Vagina (tissue), 2 donors: ENCODE measurements around the gene FAM186B. TPM values are rescaled to one million over a fixed set of nuclear protein-coding genes. Genes with fewer than 3 reads are reported as not detected.

Experiments used
- DNase-seq, 2 donors: peaks; one replicate each; pipeline ENCODE4 v3.0.0-alpha.2; 2017; ENCODE audit errors: extremely low spot score in 2 of 2
- H3K27ac ChIP-seq: fragments of 200-600 bp; sonication (generic); one replicate; pipeline ENCODE4 v1.5.1; 2019
- H3K27me3 ChIP-seq: fragments of 200-600 bp; sonication (generic); one replicate; pipeline ENCODE4 v1.5.1; 2019
- H3K36me3 ChIP-seq, 2 donors: fragments of 200-600 bp; sonication (generic); one replicate each; pipeline ENCODE4 v1.5.1; 2017 to 2019
- H3K4me1 ChIP-seq: fragments of 200-600 bp; sonication (generic); one replicate; pipeline ENCODE4 v1.5.1; 2019
- H3K4me3 ChIP-seq, 2 donors: fragments of 200-600 bp; sonication (generic); 1 replicate in 1 of 2; 2 replicates in 1 of 2; pipeline ENCODE4 v1.5.1; 2016 to 2019
- H3K9me3 ChIP-seq: fragments of 200-600 bp; sonication (generic); one replicate; pipeline ENCODE4 v1.5.1; 2019
- CTCF ChIP-seq, 3 experiments: fragments of 450-650 bp in 2 of 3; fragments of 200-600 bp in 1 of 3; sonication (generic) in 1 of 3; IDR thresholded peaks; one replicate each; pipeline ENCODE4 v1.5.1; 2017 to 2019; ENCODE audit warnings: antibody characterized with exemption in 3 of 3, mild to moderate bottlenecking in 2 of 3, moderate library complexity in 2 of 3
- POLR2A ChIP-seq, 2 donors: fragments of 450-650 bp; IDR thresholded peaks; one replicate each; pipeline ENCODE4 v1.6.1; 2017; ENCODE audit warnings: antibody characterized with exemption in 2 of 2, mild to moderate bottlenecking in 2 of 2, moderate library complexity in 2 of 2
- POLR2AphosphoS5 ChIP-seq, 2 donors: sonication (generic); formaldehyde crosslinking; IDR thresholded peaks; one replicate each; pipeline ENCODE4 v1.9.0; 2017; ENCODE audit warnings: antibody characterized with exemption in 2 of 2, mild to moderate bottlenecking in 2 of 2, low read depth in 1 of 2; ENCODE audit not compliant: insufficient read depth in 1 of 2
- intact Hi-C: fragments of 100-400 bp; cut with DNase I; formaldehyde crosslinking; loops from one replicate; pipeline ENCODE4 v1.15.1; 2023
- total RNA-seq: library from RNA; depleted of rRNA; stranded (reverse); fragments of >200 nt; gene quantifications from one replicate; pipeline ENCODE4 v1.2.3, GENCODE V29; 2016

Gene FAM186B
- total RNA-seq, 1 donor from 2014 or later: not detected

DNA sequence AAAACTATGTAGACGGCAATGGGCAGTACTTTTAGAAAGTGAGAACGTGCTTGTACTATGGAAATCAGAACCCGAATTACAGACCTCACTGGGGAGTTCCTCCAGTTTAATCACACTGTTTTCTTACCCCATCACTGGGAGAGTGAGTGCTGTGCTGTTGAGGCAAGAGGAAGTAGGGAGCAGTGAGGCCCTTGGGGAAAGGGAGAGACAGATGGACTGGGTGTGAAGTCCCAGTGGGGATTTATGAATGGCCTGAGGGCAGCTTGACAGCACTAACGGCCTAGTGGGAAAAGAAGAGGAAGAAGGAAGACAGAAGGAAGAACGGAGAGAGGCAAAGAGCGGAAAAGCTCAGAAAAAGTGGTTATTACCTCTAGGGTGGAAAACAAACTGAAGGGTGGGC lies 43.2 kb downstream of the FAM186B start:
- H3K4me1 ChIP-seq: peaks cover 18% of the 10 kb centered on the region
- no peak overlapping the region for H3K27ac ChIP-seq
- TF ChIP-seq POLR2A (IDR thresholded peaks at IDR 0.05) (no peak), CTCF (IDR thresholded peaks at IDR 0.05) (no peak), POLR2AphosphoS5 (IDR thresholded peaks at IDR 0.05; ENCODE audit: insufficient read depth in 1 of 2, low read depth in 1 of 2) (no peak)
- H3K4me3 ChIP-seq: no peak overlapping the region
- no peaks in the 10 kb centered on the region for H3K9me3 ChIP-seq
- no peaks in the 10 kb centered on the region for H3K27me3 ChIP-seq
- intact Hi-C loops: no loop called here
- no peak for DNase-seq
- H3K36me3 ChIP-seq: peaks cover 0 to 82% of the 10 kb centered on the region in 2 donors

GRCh38 chr12:49560695-49561094 lies 44.7 kb downstream of the FAM186B start:
- no peaks in the 10 kb centered on the region for H3K27me3 ChIP-seq
- intact Hi-C loops: no loop called here
- no peak overlapping the region for H3K27ac ChIP-seq
- no peak for DNase-seq
- peaks cover 0 to 86% of the 10 kb centered on the region in 2 donors for H3K36me3 ChIP-seq
- TF ChIP-seq CTCF (IDR thresholded peaks at IDR 0.05): no peak
- TF ChIP-seq POLR2AphosphoS5 (IDR thresholded peaks at IDR 0.05; ENCODE audit: insufficient read depth in 1 of 2, low read depth in 1 of 2): no peak
- TF ChIP-seq POLR2A (IDR thresholded peaks at IDR 0.05): no peak
- no peaks in the 10 kb centered on the region for H3K9me3 ChIP-seq
- no peak overlapping the region for H3K4me3 ChIP-seq
- H3K4me1 ChIP-seq: peaks cover 3% of the 10 kb centered on the region

DNA sequence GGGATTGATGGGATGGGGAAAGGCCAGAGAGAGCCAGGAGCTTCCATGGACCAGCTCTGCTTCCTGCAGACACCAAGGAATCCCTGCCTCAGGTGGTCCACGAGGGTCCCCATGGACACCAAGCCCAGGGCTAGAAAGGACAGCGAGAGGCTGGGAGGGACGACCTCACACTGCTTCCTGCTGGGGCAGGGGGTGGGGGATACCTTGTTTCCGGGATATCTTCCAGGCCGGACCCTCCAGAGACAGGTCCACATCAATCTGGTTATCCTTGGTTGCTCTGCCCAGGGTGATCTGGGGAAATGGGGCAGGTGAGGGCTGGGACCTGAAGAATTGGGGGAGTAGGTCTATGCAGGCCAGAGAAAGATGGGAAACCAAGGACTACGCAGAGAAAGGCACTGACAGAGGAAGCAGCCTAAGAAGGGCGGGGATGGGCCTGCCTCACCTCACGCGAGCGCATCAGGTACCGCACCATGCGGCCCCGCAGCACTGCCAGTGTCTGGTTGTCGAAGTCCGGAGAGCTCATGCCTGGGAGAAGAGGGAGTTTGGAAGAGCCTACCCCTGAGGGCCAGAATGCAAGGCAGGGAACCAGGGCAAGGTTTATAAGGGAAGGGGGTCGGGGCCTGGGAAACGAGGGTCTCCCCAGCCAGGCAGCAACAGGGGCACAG lies 46.3 kb downstream of the FAM186B start:
- no peaks in the 10 kb centered on the region for H3K27me3 ChIP-seq
- H3K4me3 ChIP-seq: no peak overlapping the region
- peaks cover 0 to 70% of the 10 kb centered on the region in 2 donors for H3K36me3 ChIP-seq
- intact Hi-C loops: no loop called here
- DNase-seq: no peak
- no peaks in the 10 kb centered on the region for H3K4me1 ChIP-seq
- TF ChIP-seq POLR2A (IDR thresholded peaks at IDR 0.05) (no peak), POLR2AphosphoS5 (IDR thresholded peaks at IDR 0.05; ENCODE audit: insufficient read depth in 1 of 2, low read depth in 1 of 2) (no peak), CTCF (IDR thresholded peaks at IDR 0.05) (no peak)
- H3K27ac ChIP-seq: no peak overlapping the region
- H3K9me3 ChIP-seq: no peaks in the 10 kb centered on the region

- no peaks in the 10 kb centered on the region for H3K4me1 ChIP-seq
- H3K9me3 ChIP-seq: no peaks in the 10 kb centered on the region
- no peaks in the 10 kb centered on the region for H3K27me3 ChIP-seq
- TF ChIP-seq POLR2AphosphoS5 (IDR thresholded peaks at IDR 0.05; ENCODE audit: insufficient read depth in 1 of 2, low read depth in 1 of 2) (no peak), POLR2A (IDR thresholded peaks at IDR 0.05) (no peak)
- intact Hi-C loops: no loop called here
- peaks cover 0 to 64% of the 10 kb centered on the region in 2 donors for H3K36me3 ChIP-seq
- DNase-seq: no peak
- H3K27ac ChIP-seq: no peak overlapping the region
- no peak overlapping the region for H3K4me3 ChIP-seq
Observed at GRCh38 chr12:49558526-49558925, 46.9 kb downstream of the FAM186B start.

- no peak for DNase-seq
- Histone ChIP-seq H3K27ac (no peak overlapping the region), H3K36me3 (peaks cover 0 to 57% of the 10 kb centered on the region in 2 donors), H3K27me3 (no peaks in the 10 kb centered on the region), H3K9me3 (no peaks in the 10 kb centered on the region), H3K4me3 (no peak overlapping the region), H3K4me1 (no peaks in the 10 kb centered on the region)
- TF ChIP-seq POLR2A (IDR thresholded peaks at IDR 0.05) (no peak), POLR2AphosphoS5 (IDR thresholded peaks at IDR 0.05; ENCODE audit: insufficient read depth in 1 of 2, low read depth in 1 of 2) (no peak), CTCF (IDR thresholded peaks at IDR 0.05) (no peak)
- intact Hi-C loops: no loop called here
Observed at GRCh38 chr12:49557917-49558215, 47.6 kb downstream of the FAM186B start.
